Fibroblast of lung (primary cell): ENCODE results near the gene CBFA2T2.

ENCODE experiments used
- CTCF ChIP-seq, 2 donors: IDR thresholded peaks in 1 of 2; conservative IDR thresholded peaks in 1 of 2; 1 replicate in 1 of 2; 2 replicates in 1 of 2; pipeline ENCODE4 v1.5.1; 2011 to 2012; ENCODE audit warnings: low read length in 2 of 2, control low read depth in 1 of 2, inconsistent platforms in 1 of 2, low read depth in 1 of 2, mild to moderate bottlenecking in 1 of 2
- EZH2 ChIP-seq: IDR thresholded peaks from 2 replicates; pipeline ENCODE4 v1.5.1; 2012; ENCODE audit warnings: low read length, control low read depth, mild to moderate bottlenecking; ENCODE audit errors: missing control alignments

- TF ChIP-seq CTCF (conservative IDR thresholded peaks at IDR 0.05 in 1 of 2, IDR thresholded peaks at IDR 0.05 in 1 of 2; ENCODE audit: low read depth in 1 of 2, low read length in 2 of 2) (no peak), EZH2 (no peak)
These were observed 112.0 kb downstream of the CBFA2T2 start for GRCh38 chr20:33601861-33602260.
